DLD1 (cell line): Measurements from ENCODE around the gene TUBA4A.
"Not testable (repeated sequence)": the region's sequence is repeated elsewhere in the genome, so short reads cannot be mapped to it uniquely, and the experiment has no call there.

Source experiments
- in situ Hi-C: cut with HindIII; loops from 2 replicates; pipeline ENCODE4 v1.10.0; 2017; ENCODE audit warnings: low sequenced_read_pairs

TUBA4A gene

DNA sequence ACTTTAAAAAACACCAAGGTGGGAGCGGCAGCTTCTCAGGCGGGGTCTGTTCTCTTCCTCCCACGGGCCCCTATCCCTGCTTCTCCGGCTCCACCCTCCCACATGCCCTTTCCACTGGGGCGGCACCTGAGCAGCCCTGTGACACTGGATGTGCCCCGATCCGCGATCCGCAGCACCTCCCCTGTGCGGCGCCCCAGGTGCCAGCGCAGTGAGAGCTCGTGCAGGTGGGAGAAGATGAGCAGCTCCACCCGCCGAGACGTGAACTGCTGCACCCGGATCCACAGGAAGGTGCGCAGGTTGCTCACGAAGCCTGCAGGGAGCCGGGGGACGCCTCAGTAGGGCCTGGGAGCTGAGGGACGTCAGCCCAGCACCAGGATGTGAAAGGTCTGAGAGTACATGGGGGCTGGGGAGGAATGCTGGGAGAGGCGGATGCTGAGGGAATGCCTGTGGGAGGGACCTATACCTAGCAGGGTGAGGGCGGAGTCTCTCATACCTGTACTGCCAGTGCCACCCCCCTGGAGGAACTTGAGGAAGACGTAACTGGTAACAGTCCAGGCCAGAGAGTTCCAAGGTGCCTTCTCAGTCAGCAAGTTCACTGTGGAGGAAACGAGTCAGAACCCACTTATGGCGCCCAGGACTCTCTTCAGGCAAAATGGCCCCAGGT is 37.7 kb downstream of the TUBA4A start:
- in situ Hi-C loops, result no loop called here

DNA sequence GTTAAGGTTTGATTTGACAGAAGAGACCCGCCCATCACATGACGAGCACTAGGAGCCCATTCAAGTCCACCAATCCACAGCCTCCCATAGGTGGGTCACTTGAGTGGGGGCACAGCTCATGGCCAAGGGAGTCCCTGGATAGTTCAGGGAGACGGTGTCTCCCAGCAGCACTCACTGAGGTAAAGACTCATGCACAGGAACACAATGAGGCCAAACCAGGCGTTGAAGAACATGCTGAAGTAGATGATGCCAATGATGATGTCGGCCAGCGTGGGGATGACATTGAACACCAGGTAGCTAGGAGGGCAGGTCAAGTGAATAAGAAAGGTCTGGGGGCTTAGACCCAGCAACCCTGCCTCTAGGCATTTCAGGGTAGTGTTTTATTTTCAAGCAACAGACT is 38.9 kb downstream of the TUBA4A start:
- in situ Hi-C loops, result no loop called here

DNA sequence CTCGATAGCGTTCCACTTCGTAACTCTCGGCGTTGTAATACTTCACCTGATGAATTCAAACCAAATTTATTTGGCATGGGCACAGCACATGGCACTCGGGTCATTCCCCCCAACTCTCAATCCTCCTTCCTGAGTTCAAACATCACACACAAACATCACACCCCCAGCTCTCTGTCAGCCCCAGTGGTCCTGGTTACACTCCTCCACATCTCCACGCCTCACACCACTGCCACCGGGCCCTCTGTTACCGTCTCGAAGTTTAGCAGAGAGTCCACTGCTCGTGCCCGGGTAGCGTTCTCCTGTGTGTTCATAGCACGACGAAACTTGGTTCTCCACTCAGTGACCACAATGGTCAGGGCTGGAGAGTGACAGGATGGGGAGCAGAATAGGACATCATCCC is 39.6 kb downstream of the TUBA4A start:
- in situ Hi-C loops, result no loop called here

DNA sequence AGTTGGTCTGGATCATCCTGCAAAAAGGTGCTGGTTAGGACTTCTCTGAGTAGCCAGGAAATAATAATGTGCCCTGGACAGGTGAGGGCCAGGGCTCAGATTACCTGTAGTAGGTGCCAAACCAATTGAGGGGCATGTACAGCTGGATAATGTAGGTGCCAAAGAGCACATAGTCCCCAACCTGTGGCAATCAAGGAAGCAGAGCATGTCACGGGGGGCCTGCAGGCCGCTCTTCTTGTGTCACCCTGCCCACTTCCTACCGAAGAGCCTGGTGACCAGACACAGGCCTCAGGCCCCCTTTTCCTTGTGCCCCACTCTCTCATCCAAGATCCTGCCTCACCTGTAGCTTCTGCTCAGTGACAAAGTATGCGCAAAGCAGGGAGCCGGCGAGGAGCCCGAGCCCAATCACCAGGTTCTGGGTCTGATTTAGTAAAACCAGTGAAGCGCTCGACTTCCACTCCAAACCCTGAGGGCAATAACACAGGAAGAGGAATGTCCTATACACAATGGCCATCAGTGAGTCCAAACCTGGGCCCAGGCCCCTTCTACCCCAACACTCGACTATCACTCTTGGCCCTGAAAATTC is 40.1 kb downstream of the TUBA4A start:
- in situ Hi-C loops, result no loop called here

DNA sequence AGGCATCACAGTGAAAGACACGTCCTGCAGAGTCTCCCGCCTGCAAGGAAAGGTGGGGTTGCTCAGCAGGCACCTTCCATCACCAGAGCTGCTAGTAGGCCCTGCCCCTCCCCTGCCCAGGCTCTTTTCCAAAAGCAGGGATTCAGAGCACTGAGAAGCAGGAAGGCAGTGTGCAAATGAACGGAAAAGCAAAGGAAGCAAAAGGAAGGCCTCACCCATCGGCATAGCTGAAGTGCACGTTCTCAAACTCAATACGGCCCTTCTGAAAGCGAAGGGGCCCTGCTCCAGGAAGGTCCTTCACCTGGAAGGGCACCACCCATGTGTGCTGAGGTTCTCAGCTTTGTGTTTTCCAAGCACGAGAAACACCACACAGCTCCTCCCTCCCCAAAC is 40.7 kb downstream of the TUBA4A start:
- in situ Hi-C loops, result no loop called here

DNA sequence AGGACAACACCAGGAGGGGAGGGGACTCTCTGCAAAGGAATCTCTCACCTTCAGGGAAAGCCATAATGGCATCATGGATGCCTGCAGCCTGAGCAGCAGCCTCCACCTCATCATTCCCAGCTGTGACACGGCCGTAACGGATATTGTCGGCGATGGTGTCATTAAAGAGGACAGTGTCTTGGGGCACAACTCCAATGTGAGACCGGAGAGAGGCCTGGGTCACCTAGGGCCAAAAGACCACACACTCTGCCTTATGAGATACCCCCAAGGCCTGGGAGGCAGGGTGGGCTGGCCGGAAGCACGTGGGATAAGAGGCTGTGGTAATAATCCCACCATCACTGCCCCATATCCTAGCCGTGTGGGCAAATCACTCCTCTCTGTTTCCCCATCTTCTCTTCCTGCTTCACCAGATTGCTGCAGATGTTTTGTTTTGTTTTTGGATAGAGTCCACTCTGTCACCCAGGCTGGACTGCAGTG is 42.8 kb downstream of the TUBA4A start:
- in situ Hi-C loops, result no loop called here

DNA sequence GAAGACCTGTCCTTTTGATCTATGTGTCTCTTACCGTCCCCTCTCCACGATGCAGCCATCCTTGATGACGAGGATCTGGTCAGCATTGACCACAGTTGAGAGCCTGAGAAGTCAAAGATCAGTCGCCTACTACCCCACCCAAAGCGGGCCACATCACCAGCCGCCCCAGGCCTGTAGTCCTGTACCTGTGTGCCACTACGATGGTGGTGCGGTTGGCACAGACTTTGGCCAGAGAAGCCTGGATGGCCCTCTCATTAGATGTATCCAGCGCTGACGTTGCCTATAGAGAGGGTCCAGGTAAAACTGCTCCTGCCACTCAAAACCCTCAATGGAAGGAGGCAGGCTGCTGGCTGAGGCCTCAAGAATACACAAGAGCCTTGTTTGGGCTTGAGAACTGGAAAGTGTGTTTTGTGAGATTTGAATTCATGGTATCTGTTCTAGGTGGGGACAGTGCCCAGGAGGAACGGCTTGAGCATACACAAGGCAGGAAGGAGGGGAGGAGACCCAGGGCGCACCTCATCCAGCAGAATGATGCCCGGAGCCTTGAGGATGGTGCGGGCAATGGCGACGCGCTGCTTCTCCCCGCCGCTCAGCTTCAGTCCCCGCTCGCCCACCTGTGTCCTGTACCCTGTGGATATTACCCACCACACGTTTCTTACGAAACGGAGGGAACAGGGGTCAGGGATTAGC is 43.4 kb downstream of the TUBA4A start:
- in situ Hi-C loops, result no loop called here

DNA sequence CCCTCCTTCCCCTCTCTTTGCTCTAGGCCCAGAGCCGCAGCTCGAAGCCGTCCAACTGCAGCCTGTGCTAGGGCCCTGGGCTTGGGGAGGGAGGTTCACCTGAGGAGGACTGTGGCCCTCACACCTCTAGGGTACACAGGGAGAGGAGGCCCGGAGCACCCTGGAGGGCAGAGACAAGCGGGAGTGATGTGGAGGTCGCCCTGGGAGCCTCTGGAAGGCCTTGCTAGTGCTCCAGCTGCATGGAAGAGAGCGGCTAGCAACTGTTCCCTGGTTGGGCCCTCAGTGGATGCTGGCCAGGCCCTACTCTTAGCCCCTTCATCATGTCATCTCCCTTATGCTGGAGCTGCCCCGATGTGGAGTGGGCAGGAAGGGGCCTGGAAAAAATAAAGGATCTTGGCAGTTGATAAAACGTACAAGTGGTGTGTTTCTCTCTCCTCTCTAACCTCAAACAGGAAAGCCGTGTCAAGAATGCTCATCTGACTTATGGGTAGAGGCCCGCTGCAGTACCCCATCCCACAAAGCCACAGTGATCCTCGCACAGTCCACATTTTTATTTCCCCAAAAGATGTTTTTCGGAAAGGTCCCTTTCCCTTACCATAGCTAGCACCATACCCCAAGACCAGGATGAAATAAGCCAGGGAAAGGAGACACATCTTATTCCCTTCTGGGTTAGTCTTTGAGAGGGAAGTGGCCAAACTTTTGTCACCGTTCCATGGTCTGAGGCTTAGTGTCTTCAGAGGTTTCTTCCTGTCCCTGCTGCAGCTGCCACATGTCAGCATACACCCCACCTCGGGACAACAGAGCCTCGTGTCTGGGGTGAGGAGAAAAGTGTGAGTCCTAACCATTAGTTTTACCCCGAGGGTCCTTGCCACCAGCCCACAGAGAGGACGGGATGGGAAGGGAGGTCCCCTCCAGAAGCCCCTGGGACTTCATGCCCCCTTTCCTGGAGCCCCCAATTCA is 44.2 kb downstream of the TUBA4A start:
- in situ Hi-C loops, result no loop called here

DNA sequence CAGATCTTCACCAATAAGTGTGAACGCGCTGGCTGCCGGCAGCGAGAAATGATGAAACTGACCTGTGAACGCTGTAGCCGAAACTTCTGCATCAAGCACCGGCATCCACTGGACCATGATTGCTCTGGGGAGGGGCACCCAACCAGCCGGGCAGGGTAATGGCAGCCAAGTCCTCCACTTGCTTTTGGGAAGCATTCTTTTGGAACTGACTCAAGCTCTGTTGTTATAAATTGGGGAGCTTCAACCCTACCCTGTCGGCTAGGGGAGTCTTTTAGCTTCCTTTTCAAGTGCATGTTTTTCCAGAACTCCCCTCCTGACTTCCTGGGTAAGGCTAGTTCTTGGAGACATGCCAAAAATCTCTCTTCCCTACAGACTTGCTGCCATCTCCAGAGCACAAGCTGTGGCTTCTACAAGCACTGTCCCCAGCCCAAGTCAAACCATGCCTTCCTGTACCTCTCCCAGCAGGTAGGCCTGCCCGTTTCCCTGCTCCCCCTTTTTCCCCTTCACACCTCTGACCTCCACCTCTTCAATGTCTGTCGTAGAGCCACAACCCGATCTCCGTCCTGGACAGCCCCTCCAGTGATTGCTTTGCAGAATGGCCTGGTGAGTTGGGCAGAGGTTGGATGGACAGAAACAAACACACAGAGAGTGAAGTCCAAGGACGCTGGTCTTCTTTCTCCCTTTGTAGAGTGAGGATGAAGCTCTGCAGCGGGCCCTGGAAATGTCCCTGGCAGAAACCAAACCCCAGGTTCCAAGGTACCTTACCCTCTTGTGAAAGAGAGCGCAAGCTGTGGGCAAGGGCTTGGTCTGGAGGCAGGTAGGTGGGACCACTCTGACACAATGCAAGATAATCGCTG is 45.6 kb downstream of the TUBA4A start:
- in situ Hi-C loops, result no loop called here

DNA sequence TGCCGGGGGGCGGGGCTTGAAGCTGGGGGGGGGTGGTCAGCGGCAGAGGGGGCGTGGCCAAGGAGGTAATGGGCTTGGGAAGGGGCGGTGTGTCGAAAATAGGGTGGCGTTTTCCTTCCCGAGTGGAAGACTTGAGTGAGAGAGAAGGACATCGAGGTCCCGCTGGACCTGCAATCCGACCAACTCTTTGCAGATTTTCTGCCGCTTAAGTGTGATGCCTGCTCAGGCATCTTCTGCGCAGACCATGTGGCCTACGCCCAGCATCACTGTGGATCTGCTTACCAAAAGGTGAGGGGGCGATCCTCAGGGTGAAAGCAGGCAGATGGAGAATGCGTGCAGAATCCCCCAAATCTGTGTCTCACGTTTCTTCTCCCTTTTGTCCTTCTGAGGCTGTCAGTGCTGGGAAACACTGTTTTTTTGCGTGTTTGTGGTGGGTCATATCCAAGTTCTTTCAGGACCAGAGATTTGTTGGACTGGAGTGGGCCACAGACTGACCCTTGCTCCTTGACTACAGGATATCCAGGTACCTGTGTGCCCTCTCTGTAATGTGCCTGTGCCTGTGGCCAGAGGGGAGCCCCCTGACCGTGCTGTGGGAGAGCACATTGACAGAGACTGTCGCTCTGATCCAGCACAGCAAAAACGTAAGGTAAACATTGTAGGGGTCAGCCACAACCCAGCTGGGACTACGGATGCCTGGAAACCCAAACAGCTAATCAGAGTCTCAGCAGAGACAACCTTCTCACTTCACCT is 46.4 kb downstream of the TUBA4A start:
- in situ Hi-C loops, result no loop called here

DNA sequence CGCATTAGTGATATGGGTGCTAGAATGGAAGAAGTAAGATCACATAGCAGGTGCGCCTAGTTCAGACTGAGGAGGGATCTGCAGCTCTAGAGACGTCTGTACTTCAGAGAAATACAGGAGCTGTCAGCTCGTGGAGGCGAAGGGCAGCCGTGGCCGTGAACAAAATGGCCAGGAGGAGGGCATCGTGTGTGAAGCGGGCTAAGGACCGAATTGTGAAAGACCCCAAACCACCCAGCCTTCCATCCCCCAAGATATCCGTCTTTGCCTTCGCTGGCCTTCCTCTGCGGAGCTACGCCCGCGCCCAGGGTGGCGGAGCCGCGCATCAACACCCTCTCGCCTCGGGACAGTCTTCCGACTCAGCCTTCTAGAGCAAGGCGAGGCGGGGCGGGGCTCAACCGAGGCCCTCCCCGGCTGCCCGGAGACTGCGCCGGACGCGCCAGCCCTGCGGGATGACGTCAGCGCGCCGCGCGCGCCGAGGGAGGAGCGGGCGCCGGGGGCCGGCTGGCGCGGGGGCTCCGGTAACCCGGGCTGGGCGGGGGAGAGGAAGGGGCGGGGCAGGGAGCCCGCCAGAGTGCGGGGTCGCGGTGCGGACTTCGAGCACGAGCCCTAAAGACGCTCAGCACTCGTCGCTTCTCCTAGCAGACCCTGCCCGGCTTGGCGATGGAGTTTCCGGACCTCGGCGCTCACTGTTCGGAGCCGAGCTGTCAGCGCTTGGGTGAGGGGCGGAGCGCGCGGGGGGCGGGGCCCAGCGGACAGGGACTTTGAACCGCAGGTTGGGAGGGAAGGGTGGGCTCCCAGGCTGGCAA is 47.2 kb downstream of the TUBA4A start, which contains the start of gene ZFAND2B:
Gene ZFAND2B, plus strand, starts transcription at position 455 of the 806 bp plus-strand sequence. Its CDS starts 206 bp downstream, at position 661.
- in situ Hi-C loops, result no loop called here

DNA sequence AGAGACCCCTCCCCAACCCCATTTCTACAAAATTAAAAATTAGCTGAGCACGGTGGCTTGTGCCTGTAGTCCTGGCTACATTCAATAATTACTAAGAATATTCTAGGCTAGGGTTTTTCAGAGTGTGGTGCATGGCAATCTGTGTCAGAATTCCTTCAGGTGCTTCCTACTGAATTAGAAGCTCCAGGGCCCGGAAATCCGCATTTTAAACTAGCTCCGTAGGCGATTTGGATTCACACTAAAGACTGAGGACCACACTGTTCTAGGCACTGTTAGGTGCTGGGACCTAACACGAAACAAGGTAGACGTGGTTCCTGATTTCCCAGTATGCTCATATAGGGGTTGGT is 47.8 kb downstream of the TUBA4A start:
- in situ Hi-C loops, result no loop called here

DNA sequence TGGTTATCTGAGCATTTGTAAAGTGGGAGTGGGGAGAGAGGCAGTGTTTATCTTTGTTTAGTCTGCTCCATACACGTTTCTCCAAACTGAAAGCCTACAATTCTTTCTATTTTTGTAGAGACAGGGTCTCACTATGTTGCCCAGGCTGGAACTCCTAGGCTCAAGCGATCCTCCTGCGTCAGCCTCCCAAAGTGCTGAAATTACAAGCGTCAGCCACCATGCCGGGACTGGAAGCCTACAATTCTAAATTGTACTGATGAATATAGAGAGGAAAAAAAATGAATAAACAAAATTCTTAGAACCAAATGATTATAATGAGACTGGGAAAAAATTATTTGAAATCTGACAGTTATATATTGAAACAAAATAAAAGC is 48.6 kb downstream of the TUBA4A start:
- in situ Hi-C loops, result no loop called here

DNA sequence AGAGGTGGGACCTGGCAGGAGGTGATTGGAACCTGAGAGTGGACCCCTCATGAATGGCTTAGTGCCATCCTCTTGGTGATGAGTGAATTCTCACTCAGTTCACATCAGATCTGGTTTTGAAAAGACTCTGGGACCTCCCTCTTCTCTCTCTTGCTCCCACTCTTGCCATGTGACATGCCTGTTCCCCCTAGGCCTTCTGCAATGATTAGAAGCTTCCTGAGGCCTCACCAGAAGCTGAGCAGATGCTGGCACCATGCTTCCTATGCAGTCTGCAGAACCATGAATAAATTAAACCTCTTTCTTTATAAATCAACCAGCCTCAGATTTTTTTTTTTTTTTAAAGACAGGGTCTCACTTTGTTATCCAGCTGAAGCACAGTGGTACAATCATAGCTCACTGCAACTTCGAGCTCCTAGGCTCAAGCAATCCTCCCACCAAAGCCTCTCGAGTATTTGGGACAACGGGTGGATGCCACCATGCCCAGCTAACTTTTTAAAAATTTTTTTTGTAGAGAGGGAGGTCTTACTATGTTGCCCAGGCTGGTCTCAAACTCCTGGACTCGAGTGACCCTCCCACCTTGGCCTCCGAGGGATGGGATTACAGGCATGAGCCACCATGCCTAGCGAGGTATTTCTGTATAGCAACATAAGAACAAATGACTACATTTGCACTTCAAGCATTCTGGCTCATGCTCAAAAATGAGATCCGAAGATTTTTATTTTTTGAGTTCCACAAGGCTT is 49.1 kb downstream of the TUBA4A start:
- in situ Hi-C loops, result no loop called here

DNA sequence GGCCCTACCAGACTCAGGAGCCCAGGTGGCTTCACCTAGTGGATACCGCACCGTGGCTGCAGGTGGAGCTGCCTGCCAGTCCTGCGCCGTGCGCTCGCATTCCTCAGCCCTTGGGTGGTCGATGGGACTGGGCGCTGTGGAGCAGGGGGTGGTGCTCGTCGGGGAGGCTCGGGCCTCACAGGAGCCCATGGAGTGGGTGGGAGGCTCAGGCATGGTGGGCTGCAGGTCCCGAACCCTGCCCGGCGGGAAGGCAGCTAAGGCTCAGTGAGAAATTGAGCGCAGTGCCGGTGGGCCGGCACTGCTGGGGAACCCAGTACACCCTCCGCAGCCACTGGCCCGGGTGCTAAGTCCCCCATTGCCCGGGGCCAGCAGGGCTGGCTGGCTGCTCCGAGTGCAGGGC is 52.4 kb downstream of the TUBA4A start:
- in situ Hi-C loops, result not testable (repeated sequence)

DNA sequence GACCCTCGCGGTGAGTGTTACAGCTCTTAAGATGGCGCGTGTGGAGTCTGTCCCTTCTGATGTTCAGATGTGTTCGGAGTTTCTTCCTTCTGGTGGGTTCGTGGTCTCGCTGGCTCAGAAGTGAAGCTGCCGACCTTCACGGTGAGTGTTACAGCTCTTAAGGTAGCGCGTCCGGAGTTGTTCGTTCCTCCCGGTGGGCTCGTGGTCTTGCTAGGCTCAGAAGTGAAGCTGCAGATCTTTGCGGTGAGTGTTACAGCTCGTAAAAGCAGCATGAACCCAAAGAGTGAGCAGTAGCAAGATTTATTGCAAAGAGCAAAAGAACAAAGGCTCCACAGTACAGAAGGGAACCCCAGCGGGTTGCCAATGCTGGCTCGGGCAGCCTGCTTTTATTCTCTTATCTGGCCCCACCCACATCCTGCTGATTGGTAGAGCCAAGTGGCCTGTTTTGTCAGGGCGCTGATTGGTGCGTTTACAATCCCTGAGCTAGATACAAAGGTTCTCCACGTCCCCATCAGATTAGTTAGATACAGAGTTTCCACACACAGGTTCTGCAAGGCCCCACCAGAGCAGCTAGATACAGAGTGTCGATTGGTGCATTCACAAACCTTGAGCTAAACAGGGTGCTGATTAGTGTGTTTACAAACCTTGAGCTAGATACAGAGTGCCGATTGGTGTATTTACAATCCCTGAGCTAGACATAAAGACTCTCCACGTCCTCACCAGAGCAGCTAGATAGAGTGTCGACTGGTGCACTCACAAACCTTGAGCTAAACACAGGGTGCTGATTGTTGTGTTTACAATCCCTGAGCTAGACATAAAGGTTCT is 53.0 kb downstream of the TUBA4A start:
- in situ Hi-C loops, result not testable (repeated sequence)
